Stomach (tissue), 4 donors: ENCODE data around the gene STARD8.

ENCODE experiments used
- CTCF ChIP-seq, 7 experiments: fragments of 450-650 bp in 4 of 7; fragments of 200-600 bp in 3 of 7; sonication (generic) in 3 of 7; IDR thresholded peaks; one replicate each; pipeline ENCODE4 v1.5.1; 2016 to 2019; ENCODE audit warnings: antibody characterized with exemption in 7 of 7, control low read depth in 2 of 7, mild to moderate bottlenecking in 1 of 7
- EP300 ChIP-seq: sonication (generic); formaldehyde crosslinking; IDR thresholded peaks from one replicate; pipeline ENCODE4 v1.6.1; 2017; ENCODE audit warnings: antibody characterized with exemption
- POLR2A ChIP-seq, 4 donors: fragments of 450-650 bp; IDR thresholded peaks; one replicate each; pipeline ENCODE4 v1.6.1; 2016; ENCODE audit warnings: antibody characterized with exemption in 4 of 4, control low read depth in 2 of 4, mild to moderate bottlenecking in 1 of 4, moderate library complexity in 1 of 4
- POLR2AphosphoS5 ChIP-seq, 3 donors: sonication (generic); formaldehyde crosslinking; IDR thresholded peaks; one replicate each; pipeline ENCODE4 v1.6.1; 2016; ENCODE audit warnings: antibody characterized with exemption in 3 of 3

GRCh38 chrX:68718443-68718820 lies 71.0 kb downstream of the STARD8 start:
- TF ChIP-seq CTCF (IDR thresholded peaks at IDR 0.05): no peak
- TF ChIP-seq EP300: no peak
- no peak for TF ChIP-seq POLR2A (IDR thresholded peaks at IDR 0.05)
- no peak for TF ChIP-seq POLR2AphosphoS5 (IDR thresholded peaks at IDR 0.05)
